HG03159 (cell line): Measurements from ENCODE around the gene MMRN2.
"Not testable (repeated sequence)": the region's sequence is repeated elsewhere in the genome, so short reads cannot be mapped to it uniquely, and the experiment has no call there.

Experiments
- ATAC-seq: cut with Tn5 transposase; IDR thresholded peaks from one replicate; pipeline ENCODE4 v1.9.1; 2021; ENCODE audit warnings: mild to moderate bottlenecking, moderate library complexity; ENCODE audit not compliant: unreplicated experiment

Gene MMRN2

GRCh38 chr10:86956195-86956847, 1.1 kb downstream of the MMRN2 start:
- no peak for ATAC-seq

GRCh38 chr10:86955501-86956194, 1.8 kb downstream of the MMRN2 start:
- ATAC-seq: no peak

GRCh38 chr10:86954681-86955500, 2.5 kb downstream of the MMRN2 start:
- ATAC-seq: no peak

GRCh38 chr10:86953747-86954680, 3.4 kb downstream of the MMRN2 start:
- no peak for ATAC-seq

GRCh38 chr10:86952697-86953096, 4.7 kb downstream of the MMRN2 start:
- ATAC-seq: not testable (repeated sequence)

GRCh38 chr10:86952106-86952505, 5.3 kb downstream of the MMRN2 start:
- ATAC-seq: no peak

GRCh38 chr10:86951184-86951761, 6.1 kb downstream of the MMRN2 start:
- ATAC-seq: no peak

- no peak for ATAC-seq
Observed at GRCh38 chr10:86950349-86950748, 7.1 kb downstream of the MMRN2 start.

- not testable (repeated sequence) for ATAC-seq
Observed at GRCh38 chr10:86947806-86948205, 9.6 kb downstream of the MMRN2 start.

- ATAC-seq: no peak
Observed at GRCh38 chr10:86946213-86947155, 10.9 kb downstream of the MMRN2 start.

- no peak for ATAC-seq
Observed at GRCh38 chr10:86945361-86946212, 11.8 kb downstream of the MMRN2 start.

- ATAC-seq: no peak
Observed at GRCh38 chr10:86944907-86945306, 12.5 kb downstream of the MMRN2 start.

- no peak for ATAC-seq
Observed at GRCh38 chr10:86944471-86944870, 12.9 kb downstream of the MMRN2 start.

GRCh38 chr10:86944031-86944419, 13.4 kb downstream of the MMRN2 start:
- ATAC-seq: no peak

- ATAC-seq: no peak
Observed at GRCh38 chr10:86943316-86944030, 13.9 kb downstream of the MMRN2 start.

GRCh38 chr10:86942441-86943315, 14.7 kb downstream of the MMRN2 start:
- no peak for ATAC-seq

- no peak for ATAC-seq
Observed at GRCh38 chr10:86941991-86942421, 15.4 kb downstream of the MMRN2 start.
